BLaER1 (cell line): ENCODE data around the gene CAMSAP3.

Source experiments
- H3K27ac ChIP-seq: shearing (Covaris generic); formaldehyde crosslinking; 2 replicates; pipeline ENCODE4 v1.8.1; 2022
- H3K27me3 ChIP-seq: shearing (Covaris generic); formaldehyde crosslinking; 2 replicates; pipeline ENCODE4 v1.8.1; 2022
- H3K36me3 ChIP-seq: shearing (Covaris generic); formaldehyde crosslinking; 2 replicates; pipeline ENCODE4 v1.8.1; 2022
- H3K4me1 ChIP-seq: shearing (Covaris generic); formaldehyde crosslinking; 2 replicates; pipeline ENCODE4 v1.8.1; 2022
- H3K4me2 ChIP-seq: shearing (Covaris generic); formaldehyde crosslinking; 2 replicates; pipeline ENCODE4 v1.8.1; 2022
- H3K4me3 ChIP-seq: shearing (Covaris generic); formaldehyde crosslinking; 2 replicates; pipeline ENCODE4 v1.8.1; 2022
- H3K9ac ChIP-seq: shearing (Covaris generic); formaldehyde crosslinking; 2 replicates; pipeline ENCODE4 v1.8.1; 2022
- H3K9me3 ChIP-seq: shearing (Covaris generic); formaldehyde crosslinking; 2 replicates; pipeline ENCODE4 v1.8.1; 2022
- H4K20me1 ChIP-seq: shearing (Covaris generic); formaldehyde crosslinking; 2 replicates; pipeline ENCODE4 v1.8.1; 2022
- Cebpa-rat ChIP-seq: shearing (Covaris generic); IDR thresholded peaks from 2 replicates; pipeline ENCODE4 v1.8.1; 2022

Gene CAMSAP3

DNA sequence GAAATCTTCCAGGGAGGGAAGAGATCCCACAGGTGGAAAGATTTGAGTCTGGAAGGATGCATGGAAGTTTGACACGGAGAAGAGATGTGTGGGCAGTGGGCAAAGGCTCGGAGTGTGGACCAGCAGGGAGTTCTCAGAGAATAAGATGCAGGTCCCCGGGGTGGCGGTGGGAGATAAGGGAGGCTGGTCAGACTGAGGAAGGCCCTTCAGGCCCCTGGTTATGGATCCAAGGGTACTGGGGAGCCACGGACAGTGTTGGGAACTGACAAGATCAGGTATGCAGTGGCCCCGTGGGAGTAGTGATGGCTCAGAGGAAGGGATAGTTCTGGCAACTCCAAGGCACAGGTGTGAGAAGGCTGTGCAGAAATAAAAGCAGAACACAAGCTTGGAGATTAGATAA is 2.5 kb downstream of the CAMSAP3 start:
- Histone ChIP-seq H3K9ac (no peak overlapping the region), H3K4me1 (peaks cover 7% of the 10 kb centered on the region), H3K4me3 (no peak overlapping the region), H3K4me2 (no peak overlapping the region), H3K9me3 (no peaks in the 10 kb centered on the region), H4K20me1 (peaks cover 26% of the 10 kb centered on the region), H3K27me3 (peaks cover 56% of the 10 kb centered on the region), H3K36me3 (no peaks in the 10 kb centered on the region), H3K27ac (no peak overlapping the region)
- TF ChIP-seq Cebpa-rat: no peak

DNA sequence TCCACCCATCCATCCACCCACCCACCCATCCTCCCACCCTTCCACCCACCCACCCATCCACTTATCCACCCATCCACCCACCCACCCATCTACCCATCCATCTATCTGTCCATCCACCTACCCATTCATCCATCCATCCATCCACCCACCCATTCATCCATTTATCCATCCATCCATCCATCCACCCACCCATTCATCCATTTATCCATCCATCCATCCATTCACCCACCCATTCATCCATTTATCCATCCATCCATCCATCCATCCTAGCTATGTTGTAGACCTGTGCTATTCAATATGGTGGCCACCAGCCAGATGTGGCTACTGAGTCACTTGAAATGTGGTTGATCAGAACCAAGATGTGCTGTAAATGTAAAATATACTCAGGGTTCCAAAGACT is 5.1 kb downstream of the CAMSAP3 start:
- no peaks in the 10 kb centered on the region for H3K36me3 ChIP-seq
- H3K27me3 ChIP-seq: peaks cover 42% of the 10 kb centered on the region
- TF ChIP-seq Cebpa-rat: no peak
- peaks cover 7% of the 10 kb centered on the region for H3K4me1 ChIP-seq
- no peak overlapping the region for H3K4me2 ChIP-seq
- H3K9me3 ChIP-seq: peaks cover 6% of the 10 kb centered on the region; the same call in 1 of the 2 replicates
- H3K27ac ChIP-seq: no peak overlapping the region
- H3K9ac ChIP-seq: no peak overlapping the region
- peaks cover 26% of the 10 kb centered on the region for H4K20me1 ChIP-seq
- H3K4me3 ChIP-seq: no peak overlapping the region

DNA sequence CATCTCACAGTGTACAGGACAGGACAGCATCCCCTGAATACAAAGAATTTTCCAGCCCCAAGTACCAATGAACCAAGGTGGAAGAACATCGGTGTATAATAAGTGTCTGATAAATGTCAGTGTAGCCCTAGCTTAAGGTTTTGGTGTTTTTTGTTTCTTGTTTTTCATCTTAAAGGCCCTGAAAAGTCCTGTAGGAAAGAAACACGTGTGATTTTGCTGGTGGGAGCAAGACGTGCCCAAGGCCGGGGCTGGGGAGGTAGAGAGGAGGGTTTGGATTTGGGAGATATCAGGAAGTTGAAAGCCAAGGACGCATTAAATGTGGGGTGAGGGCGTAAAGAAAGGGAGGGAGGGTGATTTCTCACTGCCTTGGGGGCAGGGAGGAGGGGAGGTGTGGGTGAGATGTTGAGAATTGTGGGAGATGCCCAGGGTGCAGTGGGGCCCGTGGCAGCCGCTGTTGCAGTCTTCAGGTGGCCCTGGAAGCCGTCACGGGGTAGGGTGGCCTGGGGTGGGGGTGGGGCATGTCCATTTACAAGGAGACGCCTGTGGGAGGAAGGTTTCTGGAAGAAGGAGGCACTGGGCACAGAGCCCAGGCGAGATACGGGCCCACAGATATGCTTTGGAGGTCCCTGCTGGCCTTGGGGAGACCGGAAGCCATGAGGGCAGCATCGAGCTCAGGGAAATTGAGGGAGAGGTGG is 6.7 kb downstream of the CAMSAP3 start:
- Histone ChIP-seq H4K20me1 (peaks cover 15% of the 10 kb centered on the region), H3K4me3 (no peak overlapping the region), H3K4me2 (no peak overlapping the region), H3K9me3 (peaks cover 7% of the 10 kb centered on the region; the same call in 1 of the 2 replicates), H3K9ac (no peak overlapping the region), H3K27ac (no peak overlapping the region), H3K4me1 (no peaks in the 10 kb centered on the region), H3K27me3 (peaks cover 26% of the 10 kb centered on the region), H3K36me3 (no peaks in the 10 kb centered on the region)
- no peak for TF ChIP-seq Cebpa-rat

DNA sequence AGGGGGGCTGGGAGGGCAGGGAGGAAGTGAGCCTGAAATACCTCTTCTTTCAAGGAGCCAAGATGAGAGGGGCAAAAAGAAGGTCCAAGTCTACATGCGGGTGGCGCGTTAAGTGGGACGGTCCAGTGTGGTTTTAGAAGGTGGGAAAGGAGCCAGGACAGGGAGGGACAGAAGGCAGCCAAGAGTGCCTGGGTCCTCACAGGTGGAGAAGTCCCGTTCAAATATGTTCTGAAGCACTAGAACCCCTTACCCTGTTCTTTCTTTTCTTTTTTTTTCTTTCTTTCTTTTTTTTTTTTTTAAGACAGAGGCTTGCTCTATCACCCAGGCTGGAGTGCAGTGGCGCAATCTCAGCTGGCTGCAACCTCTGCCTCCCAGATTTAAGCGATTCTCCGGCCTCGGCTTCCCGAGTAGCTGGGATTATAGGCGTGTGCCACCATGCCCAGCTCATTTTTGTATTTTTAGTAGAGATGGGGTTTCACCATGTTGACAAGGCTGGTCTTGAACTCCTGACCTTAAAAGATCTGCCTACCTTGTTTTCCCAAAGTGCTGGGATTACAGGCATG is 7.4 kb downstream of the CAMSAP3 start:
- H3K27ac ChIP-seq: no peak overlapping the region
- no peak for TF ChIP-seq Cebpa-rat

DNA sequence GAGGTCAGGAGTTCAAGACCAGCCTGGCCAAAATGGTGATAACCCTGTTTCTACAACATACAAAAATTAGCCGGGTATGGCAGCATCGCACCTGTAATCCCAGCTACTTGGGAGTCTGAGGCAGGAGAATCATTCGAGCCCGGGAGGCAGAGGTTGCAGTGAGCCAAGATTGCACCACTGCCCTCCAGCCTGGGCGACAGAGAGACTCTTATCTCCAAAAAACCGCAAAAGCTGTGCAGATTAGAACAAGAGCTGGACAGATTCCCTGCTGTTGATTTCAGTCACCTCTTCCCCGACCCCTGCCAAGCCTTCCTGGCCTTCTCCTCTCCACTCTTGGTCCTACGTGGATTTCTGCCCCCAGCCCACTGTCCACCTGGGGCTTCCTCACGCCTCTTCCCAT is 8.3 kb downstream of the CAMSAP3 start:
- Histone ChIP-seq H3K27me3 (peaks cover 11% of the 10 kb centered on the region), H3K9me3 (peaks cover 7% of the 10 kb centered on the region; the same call in 1 of the 2 replicates), H3K36me3 (no peaks in the 10 kb centered on the region), H4K20me1 (no peaks in the 10 kb centered on the region), H3K27ac (no peak overlapping the region), H3K9ac (no peak overlapping the region), H3K4me1 (no peaks in the 10 kb centered on the region), H3K4me2 (no peak overlapping the region), H3K4me3 (no peak overlapping the region)
- no peak for TF ChIP-seq Cebpa-rat

More for the DNA sequence above, 7.4 kb downstream of the CAMSAP3 start:
- no peak overlapping the region for H3K4me2 ChIP-seq
- no peak overlapping the region for H3K4me3 ChIP-seq
- peaks cover 20% of the 10 kb centered on the region for H3K27me3 ChIP-seq
- peaks cover 7% of the 10 kb centered on the region; the same call in 1 of the 2 replicates for H3K9me3 ChIP-seq
- no peaks in the 10 kb centered on the region for H3K36me3 ChIP-seq
- no peaks in the 10 kb centered on the region for H3K4me1 ChIP-seq
- H3K9ac ChIP-seq: no peak overlapping the region
- peaks cover 9% of the 10 kb centered on the region for H4K20me1 ChIP-seq

DNA sequence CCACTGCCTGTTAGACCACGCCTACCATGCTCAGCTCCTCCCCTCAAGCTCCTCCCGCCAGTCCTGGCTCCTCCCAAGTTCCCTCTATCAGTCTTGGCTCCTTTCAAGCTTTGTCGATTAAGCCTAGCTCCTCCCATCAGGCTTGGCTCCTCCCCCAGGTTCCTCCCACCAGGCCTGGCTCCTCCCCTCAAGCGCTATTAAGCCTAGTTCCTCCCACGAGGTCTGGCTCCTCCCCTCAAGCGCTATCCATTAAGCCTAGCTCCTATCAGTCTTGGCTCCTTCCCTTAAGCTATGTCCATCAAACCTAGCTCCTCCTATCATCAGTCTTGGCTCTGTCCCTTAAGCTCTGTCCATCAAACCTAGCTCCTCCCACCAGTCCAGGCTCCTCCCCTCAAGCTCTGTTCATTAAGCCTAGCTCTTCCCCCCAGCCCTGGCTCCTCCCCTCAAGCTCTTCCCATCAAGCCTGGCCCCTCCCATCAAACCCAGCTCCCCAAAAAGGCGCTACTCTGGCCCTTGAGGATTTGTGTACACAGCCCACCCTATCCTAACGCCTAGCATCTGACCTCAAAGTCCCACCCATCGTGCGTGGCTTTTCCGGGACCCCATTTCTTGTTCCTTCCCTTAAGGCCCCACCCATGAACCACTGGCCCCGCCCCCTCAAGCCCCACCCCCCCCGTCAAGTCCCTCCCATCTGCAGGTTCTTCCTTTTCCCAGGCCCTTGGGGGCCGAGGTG is 10.0 kb downstream of the CAMSAP3 start:
- Histone ChIP-seq H3K9me3 (peaks cover 7% of the 10 kb centered on the region; the same call in 1 of the 2 replicates), H4K20me1 (no peaks in the 10 kb centered on the region), H3K4me3 (no peak overlapping the region), H3K9ac (no peak overlapping the region), H3K4me2 (no peak overlapping the region), H3K27me3 (peaks cover 10% of the 10 kb centered on the region; the same call in 1 of the 2 replicates), H3K36me3 (no peaks in the 10 kb centered on the region), H3K4me1 (no peaks in the 10 kb centered on the region), H3K27ac (no peak overlapping the region)
- TF ChIP-seq Cebpa-rat: no peak

DNA sequence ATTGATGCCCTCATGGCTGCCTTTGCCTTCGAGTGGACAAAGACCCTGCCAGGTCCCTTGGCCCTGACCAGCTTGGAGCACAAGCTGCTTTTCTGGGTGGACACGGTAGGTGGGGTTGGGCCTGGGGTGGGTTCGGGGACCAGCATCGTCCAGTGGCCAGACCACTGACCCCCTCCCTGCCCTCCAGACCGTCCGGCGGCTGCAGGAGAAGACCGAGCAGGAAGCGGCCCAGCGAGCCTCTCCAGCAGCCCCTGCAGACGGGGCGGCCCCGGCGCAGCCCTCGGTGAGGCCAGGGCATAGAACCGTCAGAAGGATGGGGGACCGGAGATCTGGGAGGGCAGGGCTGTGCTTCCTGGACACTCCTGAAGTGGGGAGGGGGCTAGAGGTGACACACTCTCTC is 10.6 kb downstream of the CAMSAP3 start:
- H3K27ac ChIP-seq: no peak overlapping the region
- H3K9ac ChIP-seq: no peak overlapping the region
- no peak overlapping the region for H3K4me3 ChIP-seq
- no peaks in the 10 kb centered on the region for H4K20me1 ChIP-seq
- H3K27me3 ChIP-seq: peaks cover 10% of the 10 kb centered on the region; the same call in 1 of the 2 replicates
- H3K4me1 ChIP-seq: no peaks in the 10 kb centered on the region
- TF ChIP-seq Cebpa-rat: no peak
- no peak overlapping the region for H3K4me2 ChIP-seq
- H3K9me3 ChIP-seq: peaks cover 7% of the 10 kb centered on the region; the same call in 1 of the 2 replicates
- no peaks in the 10 kb centered on the region for H3K36me3 ChIP-seq

DNA sequence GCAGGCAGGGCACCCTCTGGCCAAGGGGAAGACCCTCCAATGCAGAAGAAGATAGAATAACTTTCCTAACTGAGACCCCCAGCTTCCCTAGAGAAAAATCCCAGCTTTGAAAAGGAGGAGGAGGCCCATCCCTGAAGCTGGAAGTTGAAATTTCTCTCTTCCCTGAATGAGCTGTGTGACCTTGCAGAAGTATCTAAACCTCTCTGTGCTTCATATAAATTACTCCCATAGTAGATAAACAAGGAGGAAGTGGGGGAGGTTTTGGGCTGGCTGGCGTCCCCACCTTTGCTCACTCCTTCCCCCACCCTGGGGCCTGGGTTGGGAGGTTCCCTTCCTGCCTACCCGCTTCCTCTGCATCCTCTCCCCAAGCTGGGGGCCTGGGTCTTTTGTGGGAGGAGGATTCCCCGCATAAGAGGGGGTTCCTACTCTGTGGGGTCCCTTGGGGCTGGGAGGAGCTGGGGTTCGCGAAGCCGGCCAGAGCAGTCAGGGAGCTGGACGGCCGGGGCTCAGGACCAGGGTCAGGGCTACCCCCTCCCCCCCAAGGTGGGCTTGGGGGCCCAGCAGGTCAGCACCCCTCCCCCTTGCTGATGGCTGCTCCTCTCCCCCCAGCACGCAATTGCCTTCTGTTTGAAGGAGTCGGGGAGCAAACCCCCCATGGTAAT is 11.7 kb downstream of the CAMSAP3 start:
- Histone ChIP-seq H3K27me3 (peaks cover 7% of the 10 kb centered on the region; the same call in 1 of the 2 replicates), H3K27ac (no peak overlapping the region), H3K4me2 (no peak overlapping the region), H3K36me3 (no peaks in the 10 kb centered on the region), H3K9me3 (peaks cover 7% of the 10 kb centered on the region; the same call in 1 of the 2 replicates), H3K9ac (no peak overlapping the region), H3K4me3 (no peak overlapping the region), H3K4me1 (no peaks in the 10 kb centered on the region), H4K20me1 (0 out of 2 replicates have a peak, but pooled peaks cover 5% of the 10 kb centered on the region)
- no peak for TF ChIP-seq Cebpa-rat

DNA sequence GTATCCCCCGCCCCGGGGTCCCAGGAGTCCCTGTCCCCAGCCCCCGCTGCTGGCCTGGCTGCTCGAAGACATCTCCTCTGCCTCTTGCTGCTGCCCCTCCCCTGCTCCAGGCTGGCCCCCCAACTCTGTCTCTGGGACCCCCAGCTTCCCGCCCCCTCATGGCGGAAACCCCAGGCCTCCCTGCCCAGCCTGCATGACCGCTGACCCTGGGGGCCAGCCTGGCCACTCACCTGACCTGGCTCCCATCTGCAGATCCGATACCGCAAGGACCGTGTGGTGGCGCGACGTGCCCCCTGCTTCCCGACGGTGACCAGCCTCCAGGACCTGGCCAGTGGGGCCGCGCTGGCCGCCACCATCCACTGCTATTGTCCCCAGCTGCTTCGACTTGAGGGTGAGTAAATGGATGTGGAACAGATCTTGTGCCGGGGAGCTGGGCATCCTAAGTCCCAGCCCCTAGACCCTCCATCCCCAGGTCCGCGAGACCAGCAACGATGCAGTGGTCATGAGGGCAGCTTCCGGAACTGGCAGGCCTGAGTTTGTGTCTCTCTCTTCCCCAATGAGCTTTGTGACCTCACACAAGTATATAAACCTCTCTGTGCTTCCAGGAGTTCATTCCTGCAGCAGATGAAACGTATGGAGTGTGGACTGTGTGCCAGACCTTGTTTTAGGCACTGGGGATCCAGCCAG is 12.4 kb downstream of the CAMSAP3 start:
- Histone ChIP-seq H4K20me1 (0 out of 2 replicates have a peak, but pooled peaks cover 5% of the 10 kb centered on the region), H3K27ac (no peak overlapping the region), H3K27me3 (peaks cover 4% of the 10 kb centered on the region; the same call in 1 of the 2 replicates), H3K4me2 (no peak overlapping the region), H3K36me3 (no peaks in the 10 kb centered on the region), H3K4me1 (no peaks in the 10 kb centered on the region), H3K9ac (no peak overlapping the region), H3K9me3 (peaks cover 7% of the 10 kb centered on the region; the same call in 1 of the 2 replicates), H3K4me3 (no peak overlapping the region)
- TF ChIP-seq Cebpa-rat: no peak
